Measurements from ENCODE around the gene XPO5. TPM values are rescaled to one million over a fixed set of nuclear protein-coding genes. Genes with fewer than 3 reads are reported as not detected.
A peak's percentile ranks its signal among the peaks of the same experiment; 100 is the strongest.

XPO5 gene
- total RNA-seq, 4 donors from 2014 or later = 24.0 to 30.4 (median 27.3) TPM

- TF ChIP-seq POLR2A (IDR thresholded peaks at IDR 0.05) = no peak
- intact Hi-C loops (cut with DNase I; ENCODE audit: low total_unique reads) = no loop called here
- no peak for DNase-seq (ENCODE audit: low spot score in 2 of 2)
- WGBS, 2 donors = 56 to 64% methylated on average over 5 of the region's 5 CpGs
- H3K4me3 ChIP-seq (ENCODE audit: low read depth, poor library complexity, severe bottlenecking) = no peak overlapping the region
Measured at GRCh38 chr6:43582911-43583310, 7.1 kb upstream of the XPO5 start.

DNA sequence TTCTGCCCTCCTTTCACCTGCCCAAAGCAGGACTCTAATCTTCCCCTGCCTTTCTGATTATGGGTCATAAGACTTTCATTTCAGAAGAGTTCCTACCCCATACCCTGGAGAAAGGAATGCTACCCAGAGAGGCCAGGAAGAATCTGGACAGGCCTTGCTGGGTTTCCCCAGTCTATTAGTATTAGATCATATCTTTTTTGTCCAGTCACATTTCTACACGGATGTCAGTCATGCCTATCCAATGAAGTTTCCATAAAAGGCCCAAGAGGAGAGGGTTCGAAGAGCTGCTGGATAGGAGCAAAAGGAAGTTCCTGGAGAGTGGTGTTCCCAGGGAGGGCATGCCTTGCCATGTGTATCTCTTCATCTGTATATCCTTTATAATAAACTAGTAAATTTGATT is 3.3 kb upstream of the XPO5 start:
- no peak for DNase-seq (ENCODE audit: low spot score in 2 of 2)
- intact Hi-C loops (cut with DNase I; ENCODE audit: low total_unique reads) = no loop called here
- WGBS, 2 donors = 65% methylated on average over 2 of the region's 2 CpGs
- no peak for TF ChIP-seq POLR2A (IDR thresholded peaks at IDR 0.05)
- TF ChIP-seq, protein P1, sequence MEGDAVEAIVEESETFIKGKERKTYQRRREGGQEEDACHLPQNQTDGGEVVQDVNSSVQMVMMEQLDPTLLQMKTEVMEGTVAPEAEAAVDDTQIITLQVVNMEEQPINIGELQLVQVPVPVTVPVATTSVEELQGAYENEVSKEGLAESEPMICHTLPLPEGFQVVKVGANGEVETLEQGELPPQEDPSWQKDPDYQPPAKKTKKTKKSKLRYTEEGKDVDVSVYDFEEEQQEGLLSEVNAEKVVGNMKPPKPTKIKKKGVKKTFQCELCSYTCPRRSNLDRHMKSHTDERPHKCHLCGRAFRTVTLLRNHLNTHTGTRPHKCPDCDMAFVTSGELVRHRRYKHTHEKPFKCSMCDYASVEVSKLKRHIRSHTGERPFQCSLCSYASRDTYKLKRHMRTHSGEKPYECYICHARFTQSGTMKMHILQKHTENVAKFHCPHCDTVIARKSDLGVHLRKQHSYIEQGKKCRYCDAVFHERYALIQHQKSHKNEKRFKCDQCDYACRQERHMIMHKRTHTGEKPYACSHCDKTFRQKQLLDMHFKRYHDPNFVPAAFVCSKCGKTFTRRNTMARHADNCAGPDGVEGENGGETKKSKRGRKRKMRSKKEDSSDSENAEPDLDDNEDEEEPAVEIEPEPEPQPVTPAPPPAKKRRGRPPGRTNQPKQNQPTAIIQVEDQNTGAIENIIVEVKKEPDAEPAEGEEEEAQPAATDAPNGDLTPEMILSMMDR (IDR thresholded peaks at IDR 0.05) = no peak
- H3K4me3 ChIP-seq (ENCODE audit: low read depth, poor library complexity, severe bottlenecking) = no peak overlapping the region

GRCh38 chr6:43578748-43579147 is 2.9 kb upstream of the XPO5 start:
- 75 to 80% methylated on average over 3 of the region's 3 CpGs for WGBS, 2 donors
- intact Hi-C loops (cut with DNase I; ENCODE audit: low total_unique reads) = no loop called here
- DNase-seq (ENCODE audit: low spot score in 2 of 2) = no peak
- H3K4me3 ChIP-seq (ENCODE audit: low read depth, poor library complexity, severe bottlenecking) = no peak overlapping the region
- TF ChIP-seq POLR2A (IDR thresholded peaks at IDR 0.05) = no peak
- TF ChIP-seq, protein P1 (IDR thresholded peaks at IDR 0.05) = no peak

- 0 to 1% methylated on average over 38 of the region's 38 CpGs for WGBS, 2 donors
- peak; percentile 27 to 90 for DNase-seq (ENCODE audit: low spot score in 2 of 2)
- intact Hi-C loops (cut with DNase I; ENCODE audit: low total_unique reads) = no loop called here
Measured at GRCh38 chr6:43575105-43575771, 600 bp downstream of the XPO5 start.

DNA sequence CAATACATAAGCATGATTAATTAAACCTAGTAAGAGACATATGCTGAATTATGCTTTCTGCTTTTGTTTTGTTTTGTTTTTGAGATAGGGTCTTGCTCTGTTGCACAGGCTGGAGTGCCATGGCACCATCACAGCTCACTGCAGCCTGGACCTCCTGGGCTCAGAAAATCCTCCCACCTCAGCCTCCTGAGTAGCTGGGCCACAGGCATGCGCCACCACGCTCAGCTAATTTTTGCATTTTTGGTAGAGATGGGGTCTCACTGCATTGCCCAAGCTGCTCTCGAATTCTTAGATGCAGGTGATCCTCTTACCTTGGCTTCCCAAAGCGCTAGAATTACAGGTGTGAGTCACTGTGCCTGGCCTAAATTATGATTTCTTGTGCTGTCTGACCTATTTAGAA is 3.8 kb downstream of the XPO5 start:
- WGBS, 2 donors = 93 to 97% methylated on average over 4 of the region's 4 CpGs
- intact Hi-C loops (cut with DNase I; ENCODE audit: low total_unique reads) = no loop called here

More at GRCh38 chr6:43575105-43575771, 600 bp downstream of the XPO5 start:
- H3K4me3 ChIP-seq (ENCODE audit: low read depth, poor library complexity, severe bottlenecking) = peak overlapping the region; percentile 81
- no peak for TF ChIP-seq POLR2A (IDR thresholded peaks at IDR 0.05)
- TF ChIP-seq, protein P1 (IDR thresholded peaks at IDR 0.05) = peak in 1 of 3 donors; percentile 38

GRCh38 chr6:43570876-43571441 is 4.9 kb downstream of the XPO5 start:
- 71 to 88% methylated on average over 5 of the region's 5 CpGs for WGBS, 2 donors
- no peak overlapping the region for H3K4me3 ChIP-seq (ENCODE audit: low read depth, poor library complexity, severe bottlenecking)
- intact Hi-C loops (cut with DNase I; ENCODE audit: low total_unique reads) = no loop called here

More for the DNA sequence above, 3.8 kb downstream of the XPO5 start:
- TF ChIP-seq POLR2A (IDR thresholded peaks at IDR 0.05) = no peak
- TF ChIP-seq, protein P1 (IDR thresholded peaks at IDR 0.05) = no peak
- no peak for DNase-seq (ENCODE audit: low spot score in 2 of 2)
- H3K4me3 ChIP-seq (ENCODE audit: low read depth, poor library complexity, severe bottlenecking) = no peak overlapping the region

More at GRCh38 chr6:43570876-43571441, 4.9 kb downstream of the XPO5 start:
- TF ChIP-seq POLR2A (IDR thresholded peaks at IDR 0.05) = no peak
- TF ChIP-seq, protein P1 (IDR thresholded peaks at IDR 0.05) = no peak
- no peak for DNase-seq (ENCODE audit: low spot score in 2 of 2)

Data from lower leg skin (tissue), 4 donors.